GM18502 (cell line): Measurements from ENCODE around the gene TSACC.
"Not testable (repeated sequence)": the region's sequence is repeated elsewhere in the genome, so short reads cannot be mapped to it uniquely, and the experiment has no call there.

ENCODE experiments used
- ATAC-seq: cut with Tn5 transposase; IDR thresholded peaks from one replicate; pipeline ENCODE4 v1.9.1; 2021; ENCODE audit warnings: mild to moderate bottlenecking; ENCODE audit not compliant: unreplicated experiment, poor library complexity

TSACC gene

DNA sequence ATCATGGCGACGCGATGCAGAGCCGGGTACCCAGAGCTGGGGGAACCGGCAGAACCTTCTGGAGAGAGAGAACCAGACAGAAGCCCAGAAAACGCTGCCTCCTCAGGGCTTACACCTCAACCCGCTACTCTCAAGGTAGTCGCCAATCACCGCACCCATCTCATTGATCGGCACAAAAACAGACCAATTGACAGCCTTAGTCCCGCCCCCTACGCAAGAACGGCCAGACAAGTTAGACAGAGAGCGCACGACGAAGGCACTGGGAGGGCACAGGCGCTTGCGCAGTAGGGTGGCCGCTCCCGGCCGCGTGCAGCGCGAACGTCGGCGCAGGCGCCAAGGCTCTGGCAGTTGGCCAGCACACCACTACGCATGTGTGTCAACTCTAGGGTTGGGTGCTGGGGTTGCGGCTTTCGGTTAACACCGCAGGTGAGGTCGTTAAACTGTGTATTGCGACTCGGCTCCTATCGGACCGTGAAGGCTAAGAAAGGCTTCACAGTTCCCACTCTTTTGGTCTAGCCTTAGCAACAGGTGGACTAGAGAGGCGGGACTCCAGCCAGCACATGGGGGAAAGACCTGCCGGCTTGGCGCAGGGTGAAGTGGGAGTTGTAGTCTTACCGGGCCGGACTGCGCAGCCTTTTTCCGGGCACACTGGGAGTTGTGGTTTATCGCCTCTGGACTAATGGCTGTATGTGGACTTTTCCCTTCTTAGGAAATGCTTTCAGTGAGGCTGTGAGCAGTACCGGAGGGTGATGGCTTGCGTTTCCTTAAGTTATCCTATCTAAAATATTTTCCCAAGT lies at the start of gene TSACC, which contains the start of gene CCT3:
Gene TSACC, plus strand, starts transcription at position 347 of the 797 bp plus-strand sequence. CDS start 1,232 bp downstream, outside the sequence.
Gene CCT3, minus strand, starts transcription at position 113 of the 797 bp plus-strand sequence. Its CDS starts 108 bp downstream, at position 5.
- ATAC-seq = peak; percentile 92

- ATAC-seq = no peak
Observed at GRCh38 chr1:156289857-156290256, 48.5 kb upstream of the TSACC start.

GRCh38 chr1:156291226-156292061 lies 46.9 kb upstream of the TSACC start:
- ATAC-seq = no peak

GRCh38 chr1:156293098-156293434 lies 45.3 kb upstream of the TSACC start:
- ATAC-seq = no peak

GRCh38 chr1:156293895-156294294 lies 44.4 kb upstream of the TSACC start:
- ATAC-seq = no peak

DNA sequence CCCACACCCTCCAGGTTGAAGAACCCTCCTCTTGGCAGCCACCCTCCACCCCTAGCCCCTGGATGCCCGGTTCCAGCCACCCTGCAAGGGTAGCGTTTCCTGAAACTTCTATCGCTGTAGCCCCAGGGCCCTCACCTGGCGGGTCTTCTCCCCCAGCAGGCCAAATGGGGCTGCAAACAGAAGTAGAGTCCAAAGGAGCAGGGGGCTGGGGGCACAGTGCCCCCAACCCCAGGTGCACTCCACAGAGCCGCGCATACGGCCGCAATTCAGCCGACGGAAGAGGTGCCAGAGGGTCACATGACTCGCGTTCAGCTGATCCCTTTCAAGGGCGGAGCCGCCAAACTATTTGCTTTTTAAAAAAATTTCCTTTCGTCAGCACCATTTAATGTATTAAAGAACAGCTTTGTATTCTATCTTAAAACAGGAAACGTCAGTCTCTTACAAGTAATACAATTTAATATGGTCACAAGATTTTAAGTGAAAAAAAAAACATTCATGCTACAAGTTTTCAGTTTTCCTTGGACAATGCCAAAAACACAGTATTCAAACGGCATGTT lies 42.9 kb upstream of the TSACC start, which contains the start of gene GLMP:
Gene GLMP, minus strand, starts transcription at position 289 of the 557 bp plus-strand sequence. Its CDS starts 34 bp downstream, at position 255.
- ATAC-seq = peak; percentile 56

GRCh38 chr1:156298852-156299357 lies 39.4 kb upstream of the TSACC start, which contains the start of gene VHLL:
Gene VHLL, minus strand, starts transcription at chr1:156299307. Its CDS starts 118 bp downstream, at chr1:156299189.
- ATAC-seq = no peak

GRCh38 chr1:156303241-156303640 lies 35.1 kb upstream of the TSACC start:
- no peak for ATAC-seq

- no peak for ATAC-seq
Observed at GRCh38 chr1:156305215-156305614, 33.1 kb upstream of the TSACC start.

DNA sequence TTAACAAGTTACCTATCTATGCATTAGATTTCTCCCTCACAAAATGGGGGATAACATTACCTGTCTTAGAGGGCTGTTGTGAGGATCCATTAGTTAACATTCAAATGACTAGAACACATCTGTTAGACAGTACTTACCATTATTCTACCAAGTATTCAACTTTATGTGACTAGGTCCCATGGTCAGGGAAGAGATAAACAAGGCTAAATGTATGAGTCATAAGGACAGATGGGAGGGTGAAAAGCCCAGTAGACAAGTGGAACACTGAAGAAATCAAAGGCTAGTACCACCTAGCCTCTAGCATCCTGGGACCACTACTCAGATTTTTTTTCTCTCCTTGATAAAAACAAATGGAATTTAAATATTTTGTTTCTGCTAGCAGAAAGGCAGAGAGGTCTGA lies 30.2 kb upstream of the TSACC start:
- no peak for ATAC-seq

DNA sequence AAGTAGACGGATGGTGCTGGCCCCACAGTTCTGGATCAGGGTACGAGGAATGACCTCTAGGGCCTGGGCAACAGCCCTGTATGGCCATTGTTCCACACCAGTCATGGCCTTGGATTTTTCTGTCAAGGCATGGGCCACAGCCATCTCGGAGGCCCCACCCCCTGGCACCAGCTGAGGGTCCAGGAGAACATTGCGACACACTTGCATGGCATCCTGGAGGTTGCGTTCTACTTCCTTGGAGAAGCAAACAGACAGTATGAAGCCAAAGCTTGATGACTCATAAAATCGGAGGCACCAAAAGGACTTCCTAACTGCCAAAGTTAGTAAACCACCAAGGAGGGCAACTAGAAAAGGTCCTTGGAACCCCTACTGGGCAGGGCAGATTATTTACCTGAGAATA lies 27.4 kb upstream of the TSACC start:
- ATAC-seq = no peak

- ATAC-seq = no peak
Observed at GRCh38 chr1:156316909-156317308, 21.4 kb upstream of the TSACC start.

- no peak for ATAC-seq
Observed at GRCh38 chr1:156319664-156320063, 18.7 kb upstream of the TSACC start.

DNA sequence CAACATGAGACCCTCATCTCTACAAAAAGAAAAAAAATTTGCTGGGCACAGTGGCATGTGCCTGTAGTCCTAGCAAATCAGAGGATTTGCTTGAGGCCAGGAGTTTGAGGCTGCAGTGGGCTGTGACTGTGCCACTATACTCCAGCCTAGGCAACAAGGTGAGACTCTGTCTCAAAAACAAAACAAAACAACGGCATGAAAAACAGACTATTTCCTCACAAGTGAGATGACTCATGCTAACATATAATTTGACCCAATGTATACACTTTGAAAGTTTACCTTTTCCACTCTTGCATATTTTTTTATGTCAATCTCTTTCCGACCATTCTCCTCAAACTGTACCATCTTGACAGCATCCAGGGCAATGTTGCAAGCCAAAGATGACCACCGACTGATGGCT lies 17.8 kb upstream of the TSACC start:
- no peak for ATAC-seq

GRCh38 chr1:156323179-156323578 lies 15.1 kb upstream of the TSACC start:
- ATAC-seq = not testable (repeated sequence)

DNA sequence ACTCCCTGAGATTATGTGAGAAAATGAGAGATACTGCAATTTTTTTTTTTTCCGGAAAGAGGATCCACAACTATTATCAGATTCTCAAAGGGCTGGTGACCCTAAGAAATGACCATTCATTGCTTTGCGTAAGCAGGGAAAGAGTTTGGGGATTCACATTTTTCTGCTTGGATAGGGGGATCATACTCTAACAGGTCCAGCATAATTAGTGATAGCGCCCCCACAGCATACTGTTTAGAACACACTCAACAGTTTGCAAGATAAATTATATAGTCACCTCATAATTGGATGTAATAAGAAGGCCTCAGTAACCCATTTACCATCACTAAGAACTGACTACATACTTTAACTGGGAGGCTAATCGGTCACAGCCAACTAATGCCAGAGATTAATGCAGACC lies 2.1 kb upstream of the TSACC start:
- ATAC-seq = no peak

- no peak for ATAC-seq
Observed at GRCh38 chr1:156337052-156337887, 1.1 kb upstream of the TSACC start.

DNA sequence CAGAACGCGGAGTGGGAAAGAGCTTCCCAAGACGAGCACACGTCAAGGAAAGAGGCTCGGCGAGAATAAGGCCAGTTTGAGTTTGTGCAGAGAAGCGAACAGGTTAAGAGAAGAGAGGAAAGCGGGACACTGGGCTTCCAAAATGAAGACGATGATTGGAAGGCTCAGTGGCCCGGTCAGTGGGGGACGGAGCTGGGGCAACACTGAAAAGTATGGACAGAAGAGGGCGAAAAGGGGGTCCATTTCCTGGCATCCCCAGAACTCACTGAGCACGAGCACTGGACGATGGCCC lies 492 bp upstream of the TSACC start:
- ATAC-seq = peak; percentile 1

DNA sequence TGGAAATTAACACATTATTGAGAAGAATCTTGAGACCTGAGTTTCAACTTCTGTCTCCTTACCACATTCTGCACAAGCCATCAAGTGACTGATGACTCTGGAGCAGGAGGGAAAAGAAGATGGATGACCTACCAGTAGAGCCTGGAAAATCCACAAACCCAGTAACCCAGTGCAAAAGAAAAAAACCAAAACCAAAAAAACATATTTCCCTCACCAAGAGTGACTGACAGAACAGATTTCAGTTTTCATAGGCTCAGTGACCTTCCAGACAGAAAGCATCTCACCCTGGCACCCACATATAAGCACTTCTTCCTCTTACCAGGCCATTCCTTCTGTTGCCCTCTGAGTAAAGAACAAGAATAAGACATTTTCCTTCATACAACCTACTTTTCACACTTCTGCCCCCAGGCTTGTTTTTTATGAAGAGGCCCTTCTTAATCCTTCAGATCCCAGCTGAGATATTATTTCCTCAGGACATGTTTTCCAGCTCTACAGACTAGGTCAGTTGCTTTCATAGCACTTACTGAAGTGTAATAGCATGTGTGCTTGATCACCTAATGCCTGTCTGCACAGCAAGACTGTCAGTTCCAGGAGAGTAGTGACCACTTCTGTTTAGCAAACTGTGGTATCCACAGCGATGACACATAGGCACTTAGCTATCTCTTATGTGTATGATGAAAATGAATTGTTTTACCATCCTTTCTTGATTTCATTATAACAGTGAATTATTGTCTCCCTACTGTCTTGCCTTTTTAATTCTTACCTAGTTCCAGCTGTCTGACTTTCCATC lies 4.0 kb downstream of the TSACC start:
- no peak for ATAC-seq
